Measurements from ENCODE around the gene SHB. TPM values are rescaled to one million over a fixed set of nuclear protein-coding genes. Genes with fewer than 3 reads are reported as not detected.

The SHB gene
- total and polyA plus RNA-seq, 2 of the 8 experiments (the other 6 are each of a cell fraction or from before 2014, with no cell fraction given), result 4.1 to 12.6 TPM

GRCh38 chr9:38038307-38039089 is 30.5 kb downstream of the SHB start:
- Histone ChIP-seq H3K36me3 (ENCODE audit: control insufficient read depth in 2 of 4, insufficient read depth in 4 of 4, low read length in 3 of 4) (no peaks in the 10 kb centered on the region), H3K18ac (ENCODE audit: extremely low read depth, low read length) (no peak overlapping the region), H3K14ac (ENCODE audit: insufficient read length) (no peak overlapping the region), H3K9me3 (ENCODE audit: insufficient read depth in 2 of 2, low read depth in 1 of 2, low read length in 1 of 2) (no peaks in the 10 kb centered on the region), H3K4me1 (replicated peaks in 1 of 4; ENCODE audit: control insufficient read depth in 3 of 4, insufficient read depth in 4 of 4, low read length in 3 of 4) (peaks cover 9 to 25% (median 13%) of the 10 kb centered on the region in 4 experiments), H3K23me2 (ENCODE audit: low read depth, low read length) (no peaks in the 10 kb centered on the region), H3K27ac (ENCODE audit: low read depth, low read length) (no peak overlapping the region), H3K56ac (replicated peaks; ENCODE audit: insufficient read length, low read depth, low read length) (no peak overlapping the region), H2BK20ac (ENCODE audit: low read length) (no peak overlapping the region), H2BK120ac (replicated peaks; ENCODE audit: low read depth, low read length) (no peak overlapping the region), H3K23ac (ENCODE audit: insufficient read length) (no peak overlapping the region), H4K8ac (ENCODE audit: extremely low read depth, insufficient read depth, low read length) (no peak overlapping the region), H2AFZ (ENCODE audit: low read length) (no peak overlapping the region), H2AK5ac (ENCODE audit: low read depth, low read length) (peak overlapping the region; percentile 75; the same call in 1 of the 2 replicates), H3K4me3 (ENCODE audit: extremely low read depth in 1 of 4, insufficient read depth in 2 of 4, low read depth in 3 of 4, low read length in 4 of 4) (no peak overlapping the region), H3K4me2 (ENCODE audit: insufficient read depth in 1 of 2, low read depth in 2 of 2, low read length in 2 of 2) (no peak overlapping the region), H3K79me2 (ENCODE audit: control insufficient read depth in 1 of 2, insufficient read depth in 2 of 2, low read length in 2 of 2) (peaks cover 0 to 32% of the 10 kb centered on the region in 2 experiments; a peak in 1 of 4 replicates), H2BK15ac (ENCODE audit: low read length) (no peak overlapping the region), H3K9ac (replicated peaks in 1 of 4; ENCODE audit: extremely low read depth in 1 of 4, low read depth in 3 of 4, low read length in 3 of 4) (no peak overlapping the region), H2BK5ac (ENCODE audit: low read depth, low read length) (no peak overlapping the region), H4K91ac (replicated peaks; ENCODE audit: insufficient read length, low read length) (no peak overlapping the region), H3K79me1 (ENCODE audit: low read depth, low read length) (peaks cover 3% of the 10 kb centered on the region), H3K4ac (replicated peaks; ENCODE audit: insufficient read length, low read depth, low read length) (no peak overlapping the region), H2BK12ac (ENCODE audit: low read depth, low read length) (peak overlapping the region; percentile 44; the same call in 1 of the 2 replicates), H3K27me3 (replicated peaks in 1 of 4; ENCODE audit: control insufficient read depth in 3 of 4, extremely low read depth in 1 of 4, insufficient read depth in 3 of 4, low read length in 3 of 4) (no peaks in the 10 kb centered on the region), H4K5ac (ENCODE audit: insufficient read length, low read depth, low read length) (no peak overlapping the region), H4K20me1 (replicated peaks in 1 of 2; ENCODE audit: control insufficient read depth in 1 of 2, insufficient read depth in 2 of 2, low read length in 2 of 2) (peaks cover 0 to 3% of the 10 kb centered on the region in 2 experiments)
- TF ChIP-seq JUND (IDR thresholded peaks at IDR 0.05; ENCODE audit: low read length) (no peak), SIRT6 (IDR thresholded peaks at IDR 0.05; ENCODE audit: low read length) (no peak), BCL11A (IDR thresholded peaks at IDR 0.05; ENCODE audit: low read depth in 2 of 2, low read length in 2 of 2) (no peak), SAP30 (IDR thresholded peaks at IDR 0.05; ENCODE audit: insufficient read depth, insufficient replicate concordance, low read length) (no peak)
- ChIA-PET POLR2A (ENCODE audit: partially characterized antibody) (interaction anchor here (0.7 to 2.9 kb wide), 5 partner anchors 9 to 21 kb away, joined by 3 to 8 read pairs (median 4); no protein-coding TSS in a partner anchor), CTCF (ENCODE audit: partially characterized antibody) (interaction anchor here (1.6 to 5.4 kb wide), 3 partner anchors 13 to 22 kb away, joined by 6 to 43 read pairs (median 9); no protein-coding TSS in a partner anchor)
- WGBS, 2 experiments (ENCODE audit: extremely low coverage in 1 of 2, insufficient coverage in 1 of 2, insufficient read length in 1 of 2, insufficient replicate concordance in 2 of 2, low coverage in 1 of 2, low lambda C conversion rate in 2 of 2, missing lambda C conversion rate in 1 of 2), result 82% methylated on average over 14 of the region's 15 CpGs; no CpG with 5 or more reads in 1 of the 2 experiments
- DNase-seq (ENCODE audit: low read depth in 1 of 2, low spot score in 2 of 2) (no peak), FAIRE-seq (no peak)
